Thyroid gland (tissue), 4 donors: ENCODE data around the gene GPR31. TPM values are rescaled to one million over a fixed set of nuclear protein-coding genes. Genes with fewer than 3 reads are reported as not detected.

Source experiments
- DNase-seq, 2 donors: peaks; one replicate each; pipeline ENCODE4 v3.0.0-alpha.2; 2019
- H3K27ac ChIP-seq, 3 donors: fragments of 200-600 bp; sonication (generic); 1 replicate in 2 of 3; 2 replicates in 1 of 3; pipeline ENCODE4 v1.5.1; 2016 to 2019; ENCODE audit warnings: mild to moderate bottlenecking in 1 of 3, moderate library complexity in 1 of 3
- H3K27me3 ChIP-seq: fragments of 200-600 bp; sonication (generic); one replicate; pipeline ENCODE4 v1.5.1; 2019
- H3K36me3 ChIP-seq, 2 donors: fragments of 200-600 bp; sonication (generic); one replicate each; pipeline ENCODE4 v1.5.1; 2016 to 2019
- H3K4me1 ChIP-seq, 2 donors: fragments of 200-600 bp; sonication (generic); one replicate each; pipeline ENCODE4 v1.5.1; 2017 to 2019
- H3K4me3 ChIP-seq, 3 donors: fragments of 200-600 bp; sonication (generic); replicated peaks in 1 of 3; 1 replicate in 2 of 3; 2 replicates in 1 of 3; pipeline ENCODE4 v1.5.1; 2016; ENCODE audit warnings: mild to moderate bottlenecking in 1 of 3
- H3K9me3 ChIP-seq: fragments of 200-600 bp; sonication (generic); one replicate; pipeline ENCODE4 v1.5.1; 2017
- POLR2A ChIP-seq, 2 donors: fragments of 450-650 bp; IDR thresholded peaks; one replicate each; pipeline ENCODE4 v1.6.1; 2017; ENCODE audit warnings: antibody characterized with exemption in 2 of 2, mild to moderate bottlenecking in 2 of 2, moderate library complexity in 1 of 2
- WGBS, 2 donors: methylation state at CpG; one replicate each; pipeline ENCODE4 v1.1.5; 2017; 5-methylcytosine and 5-hydroxymethylcytosine counted together
- intact Hi-C: fragments of 100-400 bp; cut with DNase I; formaldehyde crosslinking; loops from one replicate; pipeline ENCODE4 v1.15.1; 2023
- total RNA-seq, 4 donors: library from RNA; depleted of rRNA; stranded (reverse); fragments of >200 nt; gene quantifications; one replicate each; pipeline ENCODE4 v1.2.3, GENCODE V29; 2016
- TF ChIP-seq, protein P1 (sequence below), 6 experiments: fragments of 200-600 bp in 3 of 6; fragments of 450-650 bp in 3 of 6; sonication (generic) in 3 of 6; IDR thresholded peaks; one replicate each; pipeline ENCODE4 v1.5.1; 2016 to 2019; ENCODE audit warnings: antibody characterized with exemption in 6 of 6, mild to moderate bottlenecking in 2 of 6, inconsistent platforms in 1 of 6, moderate library complexity in 1 of 6

The GPR31 gene
- total RNA-seq, 4 donors from 2014 or later, result not detected

DNA sequence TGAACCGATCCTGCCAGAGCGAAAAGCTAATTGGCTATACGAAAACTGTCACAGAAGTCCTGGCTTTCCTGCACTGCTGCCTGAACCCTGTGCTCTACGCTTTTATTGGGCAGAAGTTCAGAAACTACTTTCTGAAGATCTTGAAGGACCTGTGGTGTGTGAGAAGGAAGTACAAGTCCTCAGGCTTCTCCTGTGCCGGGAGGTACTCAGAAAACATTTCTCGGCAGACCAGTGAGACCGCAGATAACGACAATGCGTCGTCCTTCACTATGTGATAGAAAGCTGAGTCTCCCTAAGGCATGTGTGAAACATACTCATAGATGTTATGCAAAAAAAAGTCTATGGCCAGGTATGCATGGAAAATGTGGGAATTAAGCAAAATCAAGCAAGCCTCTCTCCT, 20.7 kb downstream of the GPR31 start:
- intact Hi-C loops, result no loop called here
- H3K27ac ChIP-seq, result no peak overlapping the region
- no peaks in the 10 kb centered on the region for H3K9me3 ChIP-seq
- H3K4me3 ChIP-seq, result no peak overlapping the region
- TF ChIP-seq, protein P1, sequence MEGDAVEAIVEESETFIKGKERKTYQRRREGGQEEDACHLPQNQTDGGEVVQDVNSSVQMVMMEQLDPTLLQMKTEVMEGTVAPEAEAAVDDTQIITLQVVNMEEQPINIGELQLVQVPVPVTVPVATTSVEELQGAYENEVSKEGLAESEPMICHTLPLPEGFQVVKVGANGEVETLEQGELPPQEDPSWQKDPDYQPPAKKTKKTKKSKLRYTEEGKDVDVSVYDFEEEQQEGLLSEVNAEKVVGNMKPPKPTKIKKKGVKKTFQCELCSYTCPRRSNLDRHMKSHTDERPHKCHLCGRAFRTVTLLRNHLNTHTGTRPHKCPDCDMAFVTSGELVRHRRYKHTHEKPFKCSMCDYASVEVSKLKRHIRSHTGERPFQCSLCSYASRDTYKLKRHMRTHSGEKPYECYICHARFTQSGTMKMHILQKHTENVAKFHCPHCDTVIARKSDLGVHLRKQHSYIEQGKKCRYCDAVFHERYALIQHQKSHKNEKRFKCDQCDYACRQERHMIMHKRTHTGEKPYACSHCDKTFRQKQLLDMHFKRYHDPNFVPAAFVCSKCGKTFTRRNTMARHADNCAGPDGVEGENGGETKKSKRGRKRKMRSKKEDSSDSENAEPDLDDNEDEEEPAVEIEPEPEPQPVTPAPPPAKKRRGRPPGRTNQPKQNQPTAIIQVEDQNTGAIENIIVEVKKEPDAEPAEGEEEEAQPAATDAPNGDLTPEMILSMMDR (IDR thresholded peaks at IDR 0.05), result no peak
- TF ChIP-seq POLR2A (IDR thresholded peaks at IDR 0.05), result no peak
- no peaks in the 10 kb centered on the region for H3K36me3 ChIP-seq
- DNase-seq, result no peak
- H3K27me3 ChIP-seq, result no peaks in the 10 kb centered on the region
- 81 to 85% methylated on average over 10 of the region's 10 CpGs for WGBS, 2 donors
- no peaks in the 10 kb centered on the region for H3K4me1 ChIP-seq

DNA sequence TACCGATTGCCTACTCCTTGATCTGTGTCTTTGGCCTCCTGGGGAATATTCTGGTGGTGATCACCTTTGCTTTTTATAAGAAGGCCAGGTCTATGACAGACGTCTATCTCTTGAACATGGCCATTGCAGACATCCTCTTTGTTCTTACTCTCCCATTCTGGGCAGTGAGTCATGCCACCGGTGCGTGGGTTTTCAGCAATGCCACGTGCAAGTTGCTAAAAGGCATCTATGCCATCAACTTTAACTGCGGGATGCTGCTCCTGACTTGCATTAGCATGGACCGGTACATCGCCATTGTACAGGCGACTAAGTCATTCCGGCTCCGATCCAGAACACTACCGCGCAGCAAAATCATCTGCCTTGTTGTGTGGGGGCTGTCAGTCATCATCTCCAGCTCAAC, 21.4 kb downstream of the GPR31 start:
- no peak for DNase-seq
- intact Hi-C loops, result no loop called here
- Histone ChIP-seq H3K4me1 (peaks cover 1 to 3% of the 10 kb centered on the region in 2 donors), H3K4me3 (no peak overlapping the region), H3K27me3 (no peaks in the 10 kb centered on the region), H3K27ac (no peak overlapping the region), H3K36me3 (no peaks in the 10 kb centered on the region), H3K9me3 (no peaks in the 10 kb centered on the region)
- WGBS, 2 donors, result 91 to 97% methylated on average over 13 of the region's 13 CpGs
- no peak for TF ChIP-seq POLR2A (IDR thresholded peaks at IDR 0.05)
- TF ChIP-seq, protein P1 (IDR thresholded peaks at IDR 0.05), result no peak

DNA sequence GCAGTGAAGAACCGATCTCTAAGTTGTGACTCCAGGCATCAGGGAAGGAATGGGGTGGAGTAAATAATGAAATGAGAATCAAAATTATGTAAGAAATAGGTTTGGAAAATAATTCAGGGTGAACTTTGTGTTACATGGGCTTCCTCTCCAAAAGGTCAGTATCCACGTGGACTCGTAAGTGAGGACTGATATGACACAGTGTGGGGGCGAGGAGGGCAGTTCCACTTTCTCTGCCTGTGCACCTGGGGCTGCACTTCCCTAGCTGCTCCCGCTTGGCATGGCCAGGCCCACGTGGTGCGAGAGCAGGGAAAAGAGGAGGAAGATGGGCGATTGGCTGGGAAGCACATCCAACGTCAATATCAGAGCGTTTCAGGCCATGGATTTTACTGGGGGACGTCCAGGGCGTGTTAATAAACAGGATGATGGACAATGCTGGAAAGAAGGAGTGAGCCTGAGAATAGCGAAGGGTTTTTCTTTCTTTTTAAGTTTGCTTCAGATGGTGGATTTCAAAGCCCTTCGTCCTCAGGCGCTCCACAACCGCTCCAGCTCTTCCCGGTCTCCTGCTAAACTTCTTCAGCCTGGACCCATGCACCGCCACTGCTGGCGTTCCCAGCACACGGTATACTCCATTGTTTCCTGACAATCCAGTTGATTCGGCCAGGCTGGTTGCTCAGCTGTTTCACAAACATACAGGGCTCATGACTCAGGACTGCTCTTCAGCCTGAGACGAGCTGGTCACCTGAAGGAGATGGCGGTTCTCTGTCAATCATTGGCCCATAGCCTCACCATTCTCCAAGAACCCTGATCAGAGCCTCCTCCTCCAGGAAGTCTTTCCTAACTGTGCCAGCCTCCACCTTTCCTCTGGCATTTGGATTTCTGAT, 23.1 kb downstream of the GPR31 start:
- Histone ChIP-seq H3K27ac (no peak overlapping the region), H3K27me3 (no peaks in the 10 kb centered on the region), H3K36me3 (no peaks in the 10 kb centered on the region), H3K9me3 (no peaks in the 10 kb centered on the region), H3K4me3 (no peak overlapping the region), H3K4me1 (peaks cover 10 to 19% of the 10 kb centered on the region in 2 donors)
- no peak for DNase-seq
- TF ChIP-seq POLR2A (IDR thresholded peaks at IDR 0.05), result no peak
- TF ChIP-seq, protein P1 (IDR thresholded peaks at IDR 0.05), result no peak
- intact Hi-C loops, result no loop called here
- 86 to 91% methylated on average over 23 of the region's 23 CpGs for WGBS, 2 donors

DNA sequence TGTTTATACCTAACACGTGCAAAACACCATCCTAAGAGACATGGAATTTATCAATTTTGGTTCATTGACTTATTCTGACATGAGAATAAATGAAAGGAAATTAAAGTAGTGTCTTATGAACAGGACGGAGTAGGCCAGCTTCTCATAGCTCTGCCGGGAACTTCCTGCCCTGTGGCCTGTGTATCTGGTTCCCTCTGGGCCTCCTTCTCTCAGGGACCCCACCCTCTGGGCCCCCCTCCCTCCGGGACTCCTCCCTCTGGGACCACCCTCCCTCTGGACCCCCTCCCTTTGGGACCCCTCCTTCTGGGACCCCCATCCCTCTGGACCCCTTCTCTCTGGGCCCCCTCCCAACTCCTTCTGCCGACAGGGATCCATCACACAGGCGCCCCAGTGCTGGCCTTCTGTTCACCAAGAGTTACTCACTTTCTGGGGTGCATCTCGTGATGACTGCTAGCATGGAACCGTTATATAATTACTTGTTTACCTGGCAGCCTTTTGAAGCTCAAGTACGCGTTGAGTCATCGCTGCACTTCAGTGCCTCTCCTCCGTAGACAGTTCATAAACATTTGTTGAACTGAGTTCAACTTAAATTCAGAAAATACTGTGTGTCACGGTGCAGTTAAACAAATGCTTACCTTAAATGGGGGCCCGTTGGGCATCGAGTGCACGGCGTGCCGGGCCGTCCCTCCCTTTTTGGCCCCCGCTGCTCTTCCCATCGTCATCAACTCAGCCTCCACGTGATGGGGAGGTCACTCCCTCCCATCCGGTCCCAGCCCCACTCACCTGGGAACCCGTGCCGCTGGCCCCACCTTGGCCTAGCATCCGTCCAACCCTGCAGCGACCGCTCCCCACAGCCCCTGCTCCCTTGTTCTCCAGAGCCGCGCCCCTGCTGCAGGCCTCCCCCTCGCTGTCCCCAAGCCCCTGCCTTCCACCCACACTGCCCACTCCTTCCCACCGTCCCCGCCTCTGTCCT, 26.8 kb downstream of the GPR31 start:
- no peaks in the 10 kb centered on the region for H3K9me3 ChIP-seq
- no peaks in the 10 kb centered on the region for H3K27me3 ChIP-seq
- TF ChIP-seq POLR2A (IDR thresholded peaks at IDR 0.05), result peak in 1 of 2 donors; percentile 9
- TF ChIP-seq, protein P1 (IDR thresholded peaks at IDR 0.05), result no peak
- peaks cover 12 to 21% of the 10 kb centered on the region in 2 donors for H3K4me1 ChIP-seq
- intact Hi-C loops, result no loop called here
- H3K36me3 ChIP-seq, result no peaks in the 10 kb centered on the region
- no peak overlapping the region for H3K4me3 ChIP-seq
- peak; percentile 41 to 74 for DNase-seq
- H3K27ac ChIP-seq, result peak overlapping the region; percentile 24 to 53 (median 51)
- 66 to 71% methylated on average over 33 of the region's 33 CpGs for WGBS, 2 donors
